CD4-positive, alpha-beta T cell (primary cell): ENCODE measurements around the gene TMEM63C. TPM values are rescaled to one million over a fixed set of nuclear protein-coding genes. Genes with fewer than 3 reads are reported as not detected.

Experiments
- ATAC-seq: fragments of 200-7000 bp; cut with Tn5 transposase; one replicate; pipeline ENCODE4 v1.10.0; 2022; ENCODE audit warnings: mild to moderate bottlenecking; ENCODE audit not compliant: poor library complexity
- CTCF ChIA-PET: fragments of 350-600 bp; sonication (Branson Sonifier 250); formaldehyde crosslinking; loops from one replicate; lab custom pipeline; 2021; ENCODE audit warnings: antibody characterized with exemption, inconsistent platforms; lab: Charles Lee
- POLR2A ChIA-PET: fragments of 350-600 bp; sonication (Branson Sonifier 250); formaldehyde crosslinking; loops from one replicate; lab custom pipeline; 2021; ENCODE audit warnings: antibody characterized with exemption, inconsistent platforms; lab: Charles Lee
- DNase-seq, 14 experiments: peaks; one replicate each; pipeline ENCODE4 v3.0.0-alpha.2; 2013 to 2020; ENCODE audit warnings: mixed read lengths in 2 of 14
- H3K27ac ChIP-seq, 2 donors: one replicate each; pipeline versions ENCODE4 v1.5.1 to v1.7.0; 2013; ENCODE audit warnings: low read length in 2 of 2, low read depth in 1 of 2, mild to moderate bottlenecking in 1 of 2
- H3K27me3 ChIP-seq, 2 experiments: 1 replicate in 1 of 2; 2 replicates in 1 of 2; pipeline versions ENCODE4 v1.6.1 to v1.7.0; 2013; ENCODE audit warnings: low read length in 2 of 2, control low read depth in 1 of 2, mild to moderate bottlenecking in 1 of 2, moderate library complexity in 1 of 2; ENCODE audit not compliant: insufficient read depth in 2 of 2, control insufficient read depth in 1 of 2
- H3K36me3 ChIP-seq: one replicate; pipeline ENCODE4 v1.6.1; 2013; ENCODE audit warnings: low read length, control low read depth; ENCODE audit not compliant: insufficient read depth
- H3K4me1 ChIP-seq: one replicate; pipeline ENCODE4 v1.6.1; 2013; ENCODE audit warnings: low read length, control low read depth; ENCODE audit not compliant: insufficient read depth
- H3K4me3 ChIP-seq: one replicate; pipeline ENCODE4 v1.5.1; 2013; ENCODE audit warnings: mild to moderate bottlenecking, low read length, moderate library complexity
- H3K9me3 ChIP-seq, 2 experiments: 1 replicate in 1 of 2; 2 replicates in 1 of 2; pipeline versions ENCODE4 v1.6.1 to v1.7.0; 2013; ENCODE audit warnings: low read length in 2 of 2, mild to moderate bottlenecking in 2 of 2, control low read depth in 1 of 2, moderate library complexity in 1 of 2; ENCODE audit not compliant: control insufficient read depth in 1 of 2, insufficient read depth in 1 of 2
- H3K27ac Mint-ChIP-seq: one replicate; pipeline ENCODE4 v1.8.0; 2020; ENCODE audit warnings: mixed read lengths
- H3K27me3 Mint-ChIP-seq: one replicate; pipeline ENCODE4 v1.8.0; 2021; ENCODE audit warnings: mixed read lengths
- H3K36me3 Mint-ChIP-seq: one replicate; pipeline ENCODE4 v1.8.0; 2021; ENCODE audit warnings: low read depth, mixed read lengths
- H3K4me1 Mint-ChIP-seq: one replicate; pipeline ENCODE4 v1.8.0; 2021; ENCODE audit warnings: low read depth, mixed read lengths
- H3K4me3 Mint-ChIP-seq: one replicate; pipeline ENCODE4 v1.8.0; 2020; ENCODE audit warnings: mild to moderate bottlenecking, mixed read lengths
- H3K9me3 Mint-ChIP-seq: one replicate; pipeline ENCODE4 v1.8.0; 2020; ENCODE audit warnings: mixed read lengths
- CTCF ChIP-seq: fragments of 200-600 bp; IDR thresholded peaks from one replicate; pipeline ENCODE4 v1.8.0; 2022; ENCODE audit warnings: antibody characterized with exemption, mild to moderate bottlenecking
- intact Hi-C, 2 experiments: fragments of 100-400 bp; cut with DNase I in 1 of 2; cut with micrococcal nuclease in 1 of 2; formaldehyde crosslinking; loops; one replicate each; pipeline versions ENCODE4 v1.15.1 to v1.9.0; 2023 to 2025; cut with DNase I, micrococcal nuclease
- total RNA-seq, 174 experiments: library from RNA in 2 of 174; stranded (reverse) in 2 of 174; gene quantifications; one replicate each; pipeline ENCODE4 v1.2.3 and lab custom pipeline; 2021 to 2026

The TMEM63C gene
- total RNA-seq, 2 experiments from 2014 or later = 0.58 to 0.89 TPM

DNA sequence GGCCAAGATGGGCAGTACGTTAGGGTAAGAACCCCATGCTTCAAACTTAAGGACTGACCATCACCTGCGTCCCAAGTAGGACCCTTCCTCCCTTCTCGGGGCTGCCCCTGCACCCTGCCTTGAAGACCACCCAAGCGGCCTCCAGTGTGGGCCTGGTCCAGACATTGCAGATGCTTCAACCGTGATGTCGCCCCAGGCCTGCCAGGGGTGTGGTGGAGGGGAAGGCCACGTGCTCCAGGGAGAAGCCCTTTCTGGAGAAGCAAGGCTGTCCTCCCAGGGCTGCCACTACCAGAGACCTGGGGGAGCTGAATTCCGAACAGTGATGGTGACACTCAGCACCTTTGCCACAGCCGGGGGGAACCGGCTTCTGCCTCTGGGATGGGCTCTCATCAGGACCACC, 76.1 kb downstream of the TMEM63C start:
- Histone ChIP-seq H3K4me1 (no peaks in the 10 kb centered on the region), H3K27me3 (peaks cover 0 to 2% of the 10 kb centered on the region in 2 experiments), H3K36me3 (no peaks in the 10 kb centered on the region), H3K4me3 (no peak overlapping the region), H3K9me3 (no peaks in the 10 kb centered on the region), H3K27ac (no peak overlapping the region)
- intact Hi-C loops = no loop called here
- DNase-seq (no peak), ATAC-seq (no peak)
- no peak for TF ChIP-seq CTCF
- H3K27me3 Mint-ChIP-seq = peaks cover 27% of the 10 kb centered on the region
- no peaks in the 10 kb centered on the region for H3K4me1 Mint-ChIP-seq
- no peak overlapping the region for H3K27ac Mint-ChIP-seq
- CTCF ChIA-PET = no interaction called here
- H3K4me3 Mint-ChIP-seq = no peak overlapping the region
- no peaks in the 10 kb centered on the region for H3K36me3 Mint-ChIP-seq
- H3K9me3 Mint-ChIP-seq = no peaks in the 10 kb centered on the region
- POLR2A ChIA-PET = no interaction called here

- no peaks in the 10 kb centered on the region for H3K4me1 ChIP-seq
- CTCF ChIA-PET = no interaction called here
- no peak for TF ChIP-seq CTCF
- H3K4me3 ChIP-seq = no peak overlapping the region
- no peak for ATAC-seq
- H3K27me3 ChIP-seq = peaks cover 0 to 2% of the 10 kb centered on the region in 2 experiments
- POLR2A ChIA-PET = no interaction called here
- H3K27ac ChIP-seq = no peak overlapping the region
- Mint-ChIP-seq H3K4me3 (no peak overlapping the region), H3K4me1 (no peaks in the 10 kb centered on the region), H3K27me3 (peaks cover 32% of the 10 kb centered on the region), H3K9me3 (no peaks in the 10 kb centered on the region), H3K36me3 (no peaks in the 10 kb centered on the region), H3K27ac (no peak overlapping the region)
- no peaks in the 10 kb centered on the region for H3K9me3 ChIP-seq
- H3K36me3 ChIP-seq = no peaks in the 10 kb centered on the region
- DNase-seq = no peak
- intact Hi-C loops = no loop called here
These were observed 77.0 kb downstream of the TMEM63C start for GRCh38 chr14:77258566-77258965.

GRCh38 chr14:77259025-77259715, 77.6 kb downstream of the TMEM63C start:
- peaks cover 38% of the 10 kb centered on the region for H3K27me3 Mint-ChIP-seq
- H3K27ac ChIP-seq = no peak overlapping the region
- H3K36me3 ChIP-seq = no peaks in the 10 kb centered on the region
- intact Hi-C loops = no loop called here
- H3K4me1 ChIP-seq = no peaks in the 10 kb centered on the region
- no peak overlapping the region for H3K4me3 Mint-ChIP-seq
- no peak for DNase-seq
- H3K27ac Mint-ChIP-seq = no peak overlapping the region
- no peak for ATAC-seq
- H3K9me3 Mint-ChIP-seq = no peaks in the 10 kb centered on the region
- no peaks in the 10 kb centered on the region for H3K9me3 ChIP-seq
- no peak overlapping the region for H3K4me3 ChIP-seq
- ChIA-PET POLR2A (no interaction called here), CTCF (no interaction called here)
- H3K4me1 Mint-ChIP-seq = no peaks in the 10 kb centered on the region
- H3K36me3 Mint-ChIP-seq = no peaks in the 10 kb centered on the region
- TF ChIP-seq CTCF = no peak
- H3K27me3 ChIP-seq = peaks cover 0 to 2% of the 10 kb centered on the region in 2 experiments
